ENCODE results near the gene TRPM3.

The TRPM3 gene

DNA sequence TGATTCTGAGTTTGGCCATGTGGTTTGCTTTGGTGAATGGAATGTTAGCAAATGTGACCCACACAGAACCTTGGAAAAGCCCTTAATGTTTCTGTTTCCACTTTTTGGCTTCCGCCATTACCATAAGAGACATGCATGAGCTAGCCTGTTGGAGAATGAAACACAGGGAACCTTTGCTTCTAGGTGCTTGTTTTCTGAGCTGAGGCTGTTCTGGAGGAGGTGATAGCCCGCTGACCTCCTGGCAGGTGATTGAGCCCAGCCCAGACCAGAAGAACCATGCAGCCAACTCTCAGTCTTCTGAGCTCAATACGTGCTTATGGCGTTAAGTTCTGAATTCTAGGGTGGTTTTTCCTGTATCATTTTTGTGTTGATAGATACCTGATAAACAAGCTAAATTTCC lies 558.4 kb downstream of the TRPM3 start:
- DNase-seq (ENCODE audit: extremely low read depth, low read depth): no peak
- TF ChIP-seq, protein P1, sequence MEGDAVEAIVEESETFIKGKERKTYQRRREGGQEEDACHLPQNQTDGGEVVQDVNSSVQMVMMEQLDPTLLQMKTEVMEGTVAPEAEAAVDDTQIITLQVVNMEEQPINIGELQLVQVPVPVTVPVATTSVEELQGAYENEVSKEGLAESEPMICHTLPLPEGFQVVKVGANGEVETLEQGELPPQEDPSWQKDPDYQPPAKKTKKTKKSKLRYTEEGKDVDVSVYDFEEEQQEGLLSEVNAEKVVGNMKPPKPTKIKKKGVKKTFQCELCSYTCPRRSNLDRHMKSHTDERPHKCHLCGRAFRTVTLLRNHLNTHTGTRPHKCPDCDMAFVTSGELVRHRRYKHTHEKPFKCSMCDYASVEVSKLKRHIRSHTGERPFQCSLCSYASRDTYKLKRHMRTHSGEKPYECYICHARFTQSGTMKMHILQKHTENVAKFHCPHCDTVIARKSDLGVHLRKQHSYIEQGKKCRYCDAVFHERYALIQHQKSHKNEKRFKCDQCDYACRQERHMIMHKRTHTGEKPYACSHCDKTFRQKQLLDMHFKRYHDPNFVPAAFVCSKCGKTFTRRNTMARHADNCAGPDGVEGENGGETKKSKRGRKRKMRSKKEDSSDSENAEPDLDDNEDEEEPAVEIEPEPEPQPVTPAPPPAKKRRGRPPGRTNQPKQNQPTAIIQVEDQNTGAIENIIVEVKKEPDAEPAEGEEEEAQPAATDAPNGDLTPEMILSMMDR (IDR thresholded peaks at IDR 0.05; ENCODE audit: low read depth, low read length, missing control alignments): no peak
- no peak overlapping the region for H3K4me3 ChIP-seq (replicated peaks; ENCODE audit: low read depth, low read length)

DNA sequence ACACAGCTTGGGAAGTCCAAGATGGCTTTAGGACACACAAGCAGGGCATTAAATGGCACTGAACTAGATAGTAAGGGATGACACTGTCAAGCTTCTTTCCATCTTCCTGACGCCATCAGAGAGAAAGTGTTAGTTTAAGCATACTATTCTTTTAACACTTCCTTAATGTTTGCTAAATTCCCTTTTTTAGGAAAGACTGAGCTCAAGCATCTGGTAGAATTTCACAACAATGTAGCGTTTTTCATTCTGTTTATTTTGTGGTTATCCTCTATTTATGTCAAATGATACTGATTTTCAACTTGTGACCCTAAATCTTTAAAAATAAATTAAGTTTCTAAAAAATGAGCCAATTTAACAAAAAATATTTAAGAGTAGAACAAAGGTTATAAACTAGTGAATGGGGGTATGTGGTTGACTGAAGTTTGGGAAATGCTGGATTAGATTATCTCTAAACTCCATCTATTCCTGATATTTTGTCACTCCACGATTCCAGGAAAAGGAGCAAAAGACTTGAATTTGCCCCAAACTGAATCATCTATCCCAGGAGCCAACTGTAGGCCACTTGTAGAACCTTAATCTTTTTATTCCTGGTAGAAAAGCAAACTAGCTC lies 559.5 kb downstream of the TRPM3 start:
- TF ChIP-seq, protein P1 (IDR thresholded peaks at IDR 0.05; ENCODE audit: low read depth, low read length, missing control alignments): no peak
- no peak overlapping the region for H3K4me3 ChIP-seq (replicated peaks; ENCODE audit: low read depth, low read length)
- no peak for DNase-seq (ENCODE audit: extremely low read depth, low read depth)

DNA sequence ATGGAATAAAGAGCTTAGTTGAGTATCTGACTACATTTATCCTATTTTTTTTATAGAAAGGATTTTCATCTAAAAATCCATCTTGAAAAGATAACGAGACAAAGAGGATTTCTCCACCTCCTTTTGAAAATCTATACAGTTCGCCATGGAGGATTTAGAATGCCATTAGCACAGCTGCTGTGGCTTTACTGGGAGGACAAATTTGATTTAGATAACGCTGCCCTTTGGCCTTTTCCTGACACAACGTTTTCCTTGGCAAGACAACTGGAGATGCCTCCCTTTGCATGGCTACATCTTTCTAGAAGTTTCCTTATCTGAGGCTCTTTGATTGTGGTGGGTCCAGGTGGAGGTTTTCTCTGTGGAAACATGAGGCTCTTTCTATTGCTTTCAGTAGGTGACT lies 560.3 kb downstream of the TRPM3 start:
- no peak for DNase-seq (ENCODE audit: extremely low read depth, low read depth)
- TF ChIP-seq, protein P1 (IDR thresholded peaks at IDR 0.05; ENCODE audit: low read depth, low read length, missing control alignments): no peak
- no peak overlapping the region for H3K4me3 ChIP-seq (replicated peaks; ENCODE audit: low read depth, low read length)

DNA sequence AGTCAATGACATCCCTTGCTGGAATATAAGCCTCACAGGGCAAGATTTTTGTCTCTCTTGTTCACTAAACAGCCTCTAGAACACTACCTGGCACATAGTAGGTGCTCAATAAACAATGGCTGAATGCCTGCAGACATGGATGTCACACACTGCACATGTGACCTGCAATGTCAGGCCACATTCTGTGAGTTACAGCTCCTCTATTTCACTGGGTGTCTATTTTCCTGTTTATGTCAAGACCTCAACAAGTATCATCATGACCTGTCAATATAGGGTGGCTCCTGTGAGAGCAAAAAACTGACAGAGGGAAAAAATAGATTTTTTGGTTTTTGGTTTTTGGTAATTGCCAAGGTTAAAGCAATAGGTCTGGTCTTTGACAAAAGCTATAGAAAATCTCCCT lies 562.3 kb downstream of the TRPM3 start:
- TF ChIP-seq, protein P1 (IDR thresholded peaks at IDR 0.05; ENCODE audit: low read depth, low read length, missing control alignments): no peak
- H3K4me3 ChIP-seq (replicated peaks; ENCODE audit: low read depth, low read length): no peak overlapping the region
- no peak for DNase-seq (ENCODE audit: extremely low read depth, low read depth)

DNA sequence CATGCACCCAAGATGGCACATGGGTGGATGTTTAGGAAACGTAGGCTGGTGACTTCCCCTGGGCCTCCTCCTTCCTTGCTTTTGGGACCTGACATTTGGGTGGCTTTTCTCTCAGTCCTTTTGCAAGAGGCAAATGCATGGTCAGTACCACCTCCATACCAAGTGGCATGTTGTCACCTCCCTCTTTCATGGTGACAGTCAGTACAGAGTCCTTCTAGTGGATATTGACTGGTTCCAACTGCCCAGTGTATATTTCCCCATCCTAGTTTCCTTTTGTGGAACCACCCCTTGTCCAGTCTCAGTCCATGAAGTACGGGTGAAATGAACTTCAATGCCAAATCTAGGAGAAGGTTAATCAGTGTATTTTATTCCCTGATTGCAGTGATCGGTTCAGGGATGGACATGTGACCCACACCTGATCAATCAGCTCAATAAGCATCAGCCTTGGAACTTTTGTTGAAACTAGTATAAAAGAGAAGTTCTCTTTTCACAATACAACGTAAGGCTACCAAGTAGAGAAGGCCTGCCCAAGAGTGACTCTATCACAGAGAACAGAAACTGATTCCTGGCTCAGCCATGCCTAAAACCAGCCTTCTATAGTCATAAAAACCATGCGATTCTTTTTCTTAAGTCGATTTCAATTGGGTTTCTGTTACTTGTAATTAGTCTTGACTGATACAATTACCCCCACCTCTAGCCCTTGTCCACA lies 563.6 kb downstream of the TRPM3 start:
- H3K4me3 ChIP-seq (replicated peaks; ENCODE audit: low read depth, low read length): no peak overlapping the region
- TF ChIP-seq, protein P1 (IDR thresholded peaks at IDR 0.05; ENCODE audit: low read depth, low read length, missing control alignments): no peak
- DNase-seq (ENCODE audit: extremely low read depth, low read depth): no peak

DNA sequence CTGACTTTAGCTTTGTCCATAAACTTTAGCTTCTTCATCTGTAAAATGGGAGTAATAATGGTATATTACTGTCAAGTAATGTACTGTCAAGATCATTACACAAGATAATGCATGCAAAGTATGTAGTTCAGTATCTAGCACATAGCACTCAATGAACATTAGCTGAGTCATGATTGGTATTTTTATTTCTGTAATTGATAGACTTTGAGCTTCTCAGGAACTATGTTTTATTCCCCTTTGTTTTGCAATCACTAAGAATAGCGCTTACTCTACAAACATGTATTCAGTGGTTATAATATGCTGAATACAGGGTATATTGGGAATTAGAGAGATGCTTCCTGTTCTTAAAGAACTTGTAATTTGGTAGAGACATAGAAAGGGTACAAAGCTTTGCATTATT lies 564.6 kb downstream of the TRPM3 start:
- DNase-seq (ENCODE audit: extremely low read depth, low read depth): no peak
- TF ChIP-seq, protein P1 (IDR thresholded peaks at IDR 0.05; ENCODE audit: low read depth, low read length, missing control alignments): no peak
- no peak overlapping the region for H3K4me3 ChIP-seq (replicated peaks; ENCODE audit: low read depth, low read length)
